ENCODE results near the gene PAX6. TPM values are rescaled to one million over a fixed set of nuclear protein-coding genes. Genes with fewer than 3 reads are reported as not detected.
"Not testable (repeated sequence)": the region's sequence is repeated elsewhere in the genome, so short reads cannot be mapped to it uniquely, and the experiment has no call there.

The PAX6 gene
- total and polyA plus RNA-seq, 12 donors, result 0.01 TPM; not detected in 11

DNA sequence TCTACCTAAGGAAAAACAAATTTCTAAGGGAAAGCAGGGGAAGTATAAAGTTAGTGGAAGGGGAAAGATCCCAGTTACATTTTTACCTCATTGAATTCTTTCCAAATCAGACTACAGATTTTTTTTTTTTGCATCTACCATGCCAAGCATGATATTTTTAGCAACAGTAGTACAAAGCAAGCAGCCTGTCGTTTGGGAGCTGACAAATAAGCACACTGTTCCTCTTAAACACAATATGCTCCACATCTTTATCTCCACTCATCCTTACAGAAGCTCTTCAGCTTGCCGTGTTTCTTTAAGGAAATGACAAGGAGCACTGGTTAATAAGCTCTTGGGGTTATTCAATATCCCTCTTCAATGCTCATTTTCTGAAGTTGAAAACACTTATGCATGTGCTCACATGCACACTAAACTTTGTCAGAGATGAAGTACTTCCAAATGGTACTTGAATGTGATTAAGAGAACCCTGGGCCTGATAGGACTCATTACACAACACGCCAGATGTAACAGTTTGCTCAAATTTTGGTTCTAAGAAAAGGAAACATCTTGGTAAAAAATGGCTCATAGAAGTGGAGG is 53.8 kb downstream of the PAX6 start:
- WGBS, 2 donors, result 20 to 32% methylated on average over 3 of the region's 3 CpGs
- TF ChIP-seq, protein P1, sequence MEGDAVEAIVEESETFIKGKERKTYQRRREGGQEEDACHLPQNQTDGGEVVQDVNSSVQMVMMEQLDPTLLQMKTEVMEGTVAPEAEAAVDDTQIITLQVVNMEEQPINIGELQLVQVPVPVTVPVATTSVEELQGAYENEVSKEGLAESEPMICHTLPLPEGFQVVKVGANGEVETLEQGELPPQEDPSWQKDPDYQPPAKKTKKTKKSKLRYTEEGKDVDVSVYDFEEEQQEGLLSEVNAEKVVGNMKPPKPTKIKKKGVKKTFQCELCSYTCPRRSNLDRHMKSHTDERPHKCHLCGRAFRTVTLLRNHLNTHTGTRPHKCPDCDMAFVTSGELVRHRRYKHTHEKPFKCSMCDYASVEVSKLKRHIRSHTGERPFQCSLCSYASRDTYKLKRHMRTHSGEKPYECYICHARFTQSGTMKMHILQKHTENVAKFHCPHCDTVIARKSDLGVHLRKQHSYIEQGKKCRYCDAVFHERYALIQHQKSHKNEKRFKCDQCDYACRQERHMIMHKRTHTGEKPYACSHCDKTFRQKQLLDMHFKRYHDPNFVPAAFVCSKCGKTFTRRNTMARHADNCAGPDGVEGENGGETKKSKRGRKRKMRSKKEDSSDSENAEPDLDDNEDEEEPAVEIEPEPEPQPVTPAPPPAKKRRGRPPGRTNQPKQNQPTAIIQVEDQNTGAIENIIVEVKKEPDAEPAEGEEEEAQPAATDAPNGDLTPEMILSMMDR (IDR thresholded peaks at IDR 0.05), result no peak
- peaks cover 0 to 16% (median 7%) of the 10 kb centered on the region in 9 donors for H3K4me1 ChIP-seq
- ATAC-seq, result peak in 3 of 8 donors; percentile 63 to 84 (median 76)
- intact Hi-C loops (cut with DNase I), result no loop called here
- no peaks in the 10 kb centered on the region for H3K36me3 ChIP-seq
- no peaks in the 10 kb centered on the region for H3K27me3 ChIP-seq
- no peaks in the 10 kb centered on the region for H3K9me3 ChIP-seq
- no peak overlapping the region for H3K27ac ChIP-seq
- H3K4me3 ChIP-seq, result no peak overlapping the region
- DNase-seq, result no peak

GRCh38 chr11:31747581-31747980 is 63.5 kb downstream of the PAX6 start:
- Histone ChIP-seq H3K4me1 (no peaks in the 10 kb centered on the region), H3K27ac (no peak overlapping the region), H3K27me3 (no peaks in the 10 kb centered on the region), H3K4me3 (no peak overlapping the region), H3K9me3 (peaks cover 0 to 6% (median 0%) of the 10 kb centered on the region in 11 donors), H3K36me3 (no peaks in the 10 kb centered on the region)
- ATAC-seq (no peak), DNase-seq (no peak)
- intact Hi-C loops (cut with DNase I), result no loop called here
- TF ChIP-seq, protein P1 (IDR thresholded peaks at IDR 0.05), result no peak
- WGBS, 2 donors, result 31 to 52% methylated on average over 1 of the region's 1 CpG

DNA sequence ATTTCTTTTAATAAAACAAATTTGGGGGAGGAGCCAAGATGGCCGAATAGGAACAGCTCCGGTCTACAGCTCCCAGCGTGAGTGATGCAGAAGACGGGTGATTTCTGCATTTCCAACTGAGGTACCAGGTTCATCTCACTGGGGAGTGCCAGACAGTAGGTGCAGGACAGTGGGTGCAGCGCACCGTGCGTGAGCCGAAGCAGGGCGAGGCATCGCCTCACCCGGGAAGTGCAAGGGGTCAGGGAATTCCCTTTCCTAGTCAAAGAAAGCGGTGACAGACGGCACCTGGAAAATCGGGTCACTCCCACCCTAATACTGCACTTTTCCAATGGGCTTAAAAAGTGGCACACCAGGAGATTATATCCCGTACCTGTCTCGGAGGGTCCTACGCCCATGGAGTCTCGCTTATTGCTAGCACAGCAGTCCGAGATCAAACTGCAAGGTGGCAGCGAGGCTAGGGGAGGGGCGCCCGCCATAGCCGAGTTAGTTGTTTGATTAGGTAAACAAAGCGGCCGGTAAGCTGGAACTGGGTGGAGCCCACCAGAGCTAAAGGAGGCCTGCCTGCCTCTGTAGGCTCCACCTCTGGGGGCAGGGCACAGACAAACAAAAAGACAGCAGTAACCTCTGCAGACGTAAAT is 70.3 kb downstream of the PAX6 start:
- WGBS, 2 donors, result 93 to 97% methylated on average over 26 of the region's 26 CpGs
- H3K27ac ChIP-seq; H3K4me3 ChIP-seq; ATAC-seq; DNase-seq; intact Hi-C loops (cut with DNase I); H3K27me3 ChIP-seq; H3K4me1 ChIP-seq; H3K36me3 ChIP-seq: not testable (repeated sequence)
- H3K9me3 ChIP-seq, result peaks cover 0 to 43% (median 7%) of the 10 kb centered on the region in 11 donors

GRCh38 chr11:31740131-31740530 is 71.0 kb downstream of the PAX6 start:
- intact Hi-C loops (cut with DNase I), result no loop called here
- TF ChIP-seq, protein P1 (IDR thresholded peaks at IDR 0.05), result no peak

More at GRCh38 chr11:31740131-31740530, 71.0 kb downstream of the PAX6 start:
- H3K9me3 ChIP-seq, result peaks cover 0 to 46% (median 7%) of the 10 kb centered on the region in 11 donors
- no peaks in the 10 kb centered on the region for H3K4me1 ChIP-seq
- no peak overlapping the region for H3K27ac ChIP-seq
- peaks cover 0 to 5% (median 0%) of the 10 kb centered on the region in 9 donors for H3K36me3 ChIP-seq
- no peak overlapping the region for H3K4me3 ChIP-seq
- DNase-seq (no peak), ATAC-seq (no peak)
- H3K27me3 ChIP-seq, result no peaks in the 10 kb centered on the region
- WGBS, 2 donors, result 87 to 95% methylated on average over 1 of the region's 1 CpG
